GM12864 (cell line): ENCODE results near the gene RASGEF1C.

ENCODE experiments used
- DNase-seq: peaks from one replicate; pipeline ENCODE4 v3.0.0-alpha.2; 2011; ENCODE audit warnings: low read depth
- H3K4me3 ChIP-seq: 2 replicates; pipeline ENCODE4 v1.5.1; 2011; ENCODE audit warnings: mild to moderate bottlenecking, low read depth, low read length, control low read depth
- TF ChIP-seq, protein P1 (sequence below): IDR thresholded peaks from 2 replicates; pipeline ENCODE4 v1.5.1; 2011; ENCODE audit warnings: low read depth, mild to moderate bottlenecking, moderate library complexity, low read length, control low read depth, inconsistent platforms; ENCODE audit errors: missing control alignments

RASGEF1C gene

DNA sequence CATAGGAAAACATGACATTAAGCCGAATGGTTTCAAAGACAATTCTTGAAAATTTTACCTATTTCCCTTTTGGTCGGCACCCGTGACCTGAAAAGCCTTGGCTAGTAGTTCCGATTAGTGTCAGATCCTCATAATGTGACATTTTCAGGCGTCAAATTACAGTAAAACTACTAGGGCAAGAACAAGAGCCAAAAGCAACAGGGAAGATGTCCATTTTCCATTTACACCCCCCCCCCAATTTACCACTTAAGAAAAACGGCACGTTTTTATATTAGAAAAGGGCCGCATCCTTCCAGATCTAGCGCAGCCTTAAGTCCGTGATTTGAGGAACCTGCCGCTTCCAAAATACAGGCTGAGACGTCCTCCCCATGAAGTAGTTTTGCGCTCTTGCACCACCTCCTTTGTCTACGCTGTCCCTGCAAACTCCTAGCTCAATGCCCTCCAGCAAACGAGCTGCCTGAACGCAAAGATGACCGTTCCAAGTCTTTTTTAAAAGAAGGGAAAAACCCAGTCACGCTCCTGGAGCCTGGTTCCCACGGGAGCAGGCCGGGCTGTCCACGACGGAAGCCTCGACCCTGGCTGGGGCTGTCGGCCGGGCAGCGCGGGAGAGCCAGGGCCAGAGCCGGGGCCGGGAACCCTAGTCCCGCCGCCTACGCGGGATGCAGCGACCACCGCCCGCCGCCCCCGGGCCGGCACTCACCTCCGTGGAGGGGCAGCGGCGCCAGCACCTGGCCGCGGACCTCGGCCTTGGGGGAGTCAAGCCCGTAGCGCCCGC lies 138.1 kb downstream of the RASGEF1C start:
- no peak for DNase-seq
- no peak overlapping the region for H3K4me3 ChIP-seq
- TF ChIP-seq, protein P1, sequence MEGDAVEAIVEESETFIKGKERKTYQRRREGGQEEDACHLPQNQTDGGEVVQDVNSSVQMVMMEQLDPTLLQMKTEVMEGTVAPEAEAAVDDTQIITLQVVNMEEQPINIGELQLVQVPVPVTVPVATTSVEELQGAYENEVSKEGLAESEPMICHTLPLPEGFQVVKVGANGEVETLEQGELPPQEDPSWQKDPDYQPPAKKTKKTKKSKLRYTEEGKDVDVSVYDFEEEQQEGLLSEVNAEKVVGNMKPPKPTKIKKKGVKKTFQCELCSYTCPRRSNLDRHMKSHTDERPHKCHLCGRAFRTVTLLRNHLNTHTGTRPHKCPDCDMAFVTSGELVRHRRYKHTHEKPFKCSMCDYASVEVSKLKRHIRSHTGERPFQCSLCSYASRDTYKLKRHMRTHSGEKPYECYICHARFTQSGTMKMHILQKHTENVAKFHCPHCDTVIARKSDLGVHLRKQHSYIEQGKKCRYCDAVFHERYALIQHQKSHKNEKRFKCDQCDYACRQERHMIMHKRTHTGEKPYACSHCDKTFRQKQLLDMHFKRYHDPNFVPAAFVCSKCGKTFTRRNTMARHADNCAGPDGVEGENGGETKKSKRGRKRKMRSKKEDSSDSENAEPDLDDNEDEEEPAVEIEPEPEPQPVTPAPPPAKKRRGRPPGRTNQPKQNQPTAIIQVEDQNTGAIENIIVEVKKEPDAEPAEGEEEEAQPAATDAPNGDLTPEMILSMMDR, result no peak

- no peak overlapping the region for H3K4me3 ChIP-seq
- TF ChIP-seq, protein P1, result no peak
- no peak for DNase-seq
Observed at GRCh38 chr5:180069589-180070247, 139.3 kb downstream of the RASGEF1C start.

DNA sequence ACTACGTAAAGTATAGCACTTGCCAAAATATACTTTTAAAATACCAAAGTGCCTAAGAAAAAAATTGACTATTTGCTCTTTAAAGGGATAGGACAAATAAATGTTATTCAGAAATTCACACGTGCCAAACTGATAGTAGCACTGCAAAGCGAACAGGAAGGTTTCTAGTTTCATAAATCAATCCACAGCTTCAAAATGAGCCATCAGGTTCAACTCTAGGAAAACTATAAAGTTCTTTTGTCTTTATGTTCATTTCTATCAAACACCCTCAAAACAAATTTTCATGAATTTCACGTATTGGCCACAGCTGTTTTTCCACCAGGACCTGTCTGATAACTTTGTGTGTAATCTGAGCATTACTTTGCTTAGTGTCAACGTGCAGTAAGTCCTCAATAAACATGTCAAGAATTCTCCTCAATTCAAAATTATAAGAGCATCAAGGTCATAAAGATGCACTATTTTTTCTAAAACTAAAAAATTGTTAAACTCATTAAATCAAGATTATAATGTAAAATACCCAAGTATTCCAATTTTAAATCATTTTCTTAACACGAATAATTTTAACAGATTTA lies 140.4 kb downstream of the RASGEF1C start:
- TF ChIP-seq, protein P1, result no peak
- no peak overlapping the region for H3K4me3 ChIP-seq
- DNase-seq, result no peak

DNA sequence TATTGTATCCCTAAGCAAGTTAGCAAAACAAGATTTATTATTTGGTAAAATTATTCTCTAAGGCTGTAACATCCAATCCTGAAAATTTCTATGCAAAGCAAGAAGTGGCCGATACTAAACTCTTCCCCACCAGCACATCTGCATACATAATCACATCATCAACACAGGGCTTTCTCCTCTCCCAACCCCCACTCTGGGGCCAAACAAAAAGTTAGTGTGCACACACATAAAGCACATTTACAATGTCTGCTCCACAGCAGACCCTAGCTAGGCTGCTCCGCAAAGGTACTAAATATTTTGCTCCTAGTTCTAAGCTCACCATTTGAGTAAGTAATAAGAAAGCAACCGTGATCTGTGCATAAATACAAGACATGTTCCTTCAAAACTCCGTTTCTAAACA lies 141.0 kb downstream of the RASGEF1C start:
- H3K4me3 ChIP-seq, result no peak overlapping the region
- no peak for DNase-seq
- TF ChIP-seq, protein P1, result no peak

- TF ChIP-seq, protein P1, result no peak
- DNase-seq, result no peak
Observed at GRCh38 chr5:180060192-180060591, 148.8 kb downstream of the RASGEF1C start.

GRCh38 chr5:180059326-180059725 lies 149.7 kb downstream of the RASGEF1C start:
- DNase-seq, result no peak
- no peak overlapping the region for H3K4me3 ChIP-seq
- TF ChIP-seq, protein P1, result no peak

More at GRCh38 chr5:180060192-180060591, 148.8 kb downstream of the RASGEF1C start:
- no peak overlapping the region for H3K4me3 ChIP-seq

DNA sequence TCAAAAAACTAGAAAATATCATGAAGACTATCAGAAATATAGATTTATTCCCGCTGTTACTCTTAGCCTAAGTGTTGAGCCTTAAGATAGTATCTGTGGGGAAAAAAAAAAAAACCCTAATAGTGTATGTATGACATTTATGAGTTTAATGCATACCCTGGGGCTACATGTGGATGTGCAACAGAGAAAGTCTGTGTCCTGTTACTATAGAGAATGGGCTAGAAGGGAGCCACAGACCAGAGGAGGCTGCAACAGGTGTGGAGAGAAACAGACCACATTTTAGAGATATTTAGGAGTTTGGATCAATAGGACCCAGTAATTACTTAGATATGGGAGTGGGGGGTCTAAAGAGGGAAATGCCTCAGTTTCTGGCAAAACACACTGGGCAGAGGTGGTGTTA lies 152.9 kb downstream of the RASGEF1C start:
- H3K4me3 ChIP-seq, result no peak overlapping the region
- TF ChIP-seq, protein P1, result no peak

More for the DNA sequence above, 152.9 kb downstream of the RASGEF1C start:
- no peak for DNase-seq
